Forelimb muscle (tissue), 1 donor: ENCODE data around the gene ERN1. TPM values are rescaled to one million over a fixed set of nuclear protein-coding genes. Genes with fewer than 3 reads are reported as not detected.
"Not testable (repeated sequence)": the region's sequence is repeated elsewhere in the genome, so short reads cannot be mapped to it uniquely, and the experiment has no call there.

Experiments used
- DNase-seq: peaks from one replicate; pipeline ENCODE4 v3.0.0-alpha.2; 2013; ENCODE audit warnings: low read depth
- polyA plus RNA-seq: library from polyadenylated mRNA; unstranded; fragments of 120-200 nt; gene quantifications from one replicate; pipeline ENCODE4 v1.2.1, GENCODE V29; 2013; ENCODE audit not compliant: insufficient read length

The ERN1 gene
- polyA plus RNA-seq, 1 donor, result 5.6 TPM

GRCh38 chr17:64025732-64026294 is 104.1 kb downstream of the ERN1 start:
- DNase-seq, result no peak

- no peak for DNase-seq
Observed at GRCh38 chr17:64024781-64025731, 104.9 kb downstream of the ERN1 start.

DNA sequence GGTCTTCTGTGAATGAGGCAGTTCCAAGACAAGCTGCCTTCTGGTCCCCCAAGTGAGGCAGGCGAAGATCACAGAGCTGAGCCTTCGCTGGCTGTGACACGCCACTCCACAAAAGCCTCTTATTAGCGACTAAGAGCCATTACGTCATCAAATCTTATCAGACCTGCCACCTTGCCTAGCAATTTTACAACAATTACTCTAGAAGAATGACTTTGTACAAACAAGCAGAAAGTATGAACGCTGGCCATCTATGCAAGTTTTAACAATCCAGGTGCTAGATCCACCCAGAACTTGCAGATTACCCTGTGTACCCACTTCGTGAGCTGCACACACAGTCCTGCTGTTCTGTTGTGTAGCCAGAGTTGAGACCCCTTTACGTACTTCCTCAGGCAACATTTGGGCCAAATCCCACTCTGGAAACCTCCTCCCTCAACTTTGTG is 105.7 kb downstream of the ERN1 start:
- DNase-seq, result no peak

DNA sequence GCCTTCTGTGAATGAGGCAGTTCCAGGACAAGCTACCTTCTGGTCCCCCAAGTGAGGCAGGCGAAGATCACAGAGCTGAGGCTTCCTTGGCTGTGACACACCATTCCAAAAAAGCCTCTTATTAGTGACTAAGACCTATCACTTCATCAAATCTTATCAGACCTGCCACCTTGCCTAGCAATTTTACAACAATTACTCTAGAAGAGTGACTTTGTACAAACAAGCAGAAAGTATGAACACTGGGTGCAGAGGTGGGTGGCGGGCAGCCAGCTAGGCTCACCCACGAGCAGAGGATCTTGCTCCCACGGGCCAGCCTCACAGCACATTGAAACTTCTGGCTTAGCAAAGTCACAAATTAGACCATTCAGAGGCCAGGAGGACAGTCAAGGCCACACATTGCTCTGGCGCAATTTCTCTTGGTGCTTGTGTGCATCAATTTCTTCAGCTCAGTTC is 107.3 kb downstream of the ERN1 start:
- DNase-seq, result no peak

DNA sequence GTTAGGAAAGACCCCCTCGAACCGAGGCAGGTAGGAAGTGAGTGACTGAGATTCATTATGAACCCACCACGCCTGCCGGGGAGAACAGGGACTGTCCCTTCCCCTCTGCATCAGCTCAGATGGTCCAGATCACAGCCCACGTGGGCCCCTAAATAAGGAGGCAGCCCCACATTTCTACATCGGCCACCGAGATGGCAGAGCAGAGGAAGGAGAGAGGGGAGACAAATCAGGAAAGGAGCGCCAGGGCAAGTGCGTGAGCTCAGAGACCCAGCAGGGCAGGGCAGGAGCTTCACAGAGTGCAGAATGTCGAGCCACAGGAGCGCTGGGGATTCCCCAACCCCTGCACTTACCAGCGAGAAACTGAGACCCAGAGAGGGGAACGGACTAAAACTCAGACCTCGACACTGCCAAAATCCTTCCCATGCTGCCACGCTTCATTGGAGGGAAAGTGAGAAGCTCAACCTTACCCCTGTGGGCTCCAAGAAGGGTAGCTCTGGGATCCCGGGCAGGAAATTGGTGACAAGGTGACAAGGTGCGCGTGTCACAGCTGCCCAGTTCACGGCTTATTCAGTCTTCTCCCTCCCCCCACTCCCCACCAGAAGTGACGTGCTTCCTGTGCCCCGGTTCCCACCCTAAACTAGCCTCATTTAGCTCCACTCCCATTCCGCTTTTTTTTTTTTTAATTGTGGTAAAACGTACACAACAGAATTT is 109.7 kb downstream of the ERN1 start, which contains the start of gene ICAM2:
TSS of gene ICAM2 (minus strand) at position 578 of the 711 bp plus-strand sequence. CDS start 13,942 bp downstream, outside the sequence.
- no peak for DNase-seq

DNA sequence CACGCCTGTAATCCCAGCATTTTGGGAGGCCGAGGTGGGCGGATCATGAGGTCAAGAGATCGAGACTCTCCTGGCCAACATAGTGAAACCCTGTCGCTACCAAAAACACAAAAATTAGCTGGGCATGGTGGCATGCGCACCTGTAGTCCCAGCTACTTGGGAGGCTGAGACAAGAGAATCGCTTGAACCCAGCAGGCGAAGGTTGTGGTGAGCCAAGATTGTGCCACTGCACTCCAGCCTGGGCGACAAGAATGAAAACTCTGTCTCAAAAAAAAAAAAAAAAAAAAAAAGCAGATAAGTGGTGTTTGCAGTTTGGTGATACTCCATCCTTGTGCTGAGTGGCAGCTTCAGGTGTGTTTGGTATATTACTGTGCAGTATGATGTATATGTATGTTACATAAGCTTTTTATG is 110.4 kb downstream of the ERN1 start:
- not testable (repeated sequence) for DNase-seq

GRCh38 chr17:64017381-64017980 is 112.5 kb downstream of the ERN1 start:
- DNase-seq, result no peak

- DNase-seq, result no peak
Observed at GRCh38 chr17:64016974-64017373, 113.0 kb downstream of the ERN1 start.

GRCh38 chr17:64016231-64016784 is 113.6 kb downstream of the ERN1 start:
- DNase-seq, result no peak

GRCh38 chr17:64015447-64015846 is 114.5 kb downstream of the ERN1 start:
- no peak for DNase-seq

DNA sequence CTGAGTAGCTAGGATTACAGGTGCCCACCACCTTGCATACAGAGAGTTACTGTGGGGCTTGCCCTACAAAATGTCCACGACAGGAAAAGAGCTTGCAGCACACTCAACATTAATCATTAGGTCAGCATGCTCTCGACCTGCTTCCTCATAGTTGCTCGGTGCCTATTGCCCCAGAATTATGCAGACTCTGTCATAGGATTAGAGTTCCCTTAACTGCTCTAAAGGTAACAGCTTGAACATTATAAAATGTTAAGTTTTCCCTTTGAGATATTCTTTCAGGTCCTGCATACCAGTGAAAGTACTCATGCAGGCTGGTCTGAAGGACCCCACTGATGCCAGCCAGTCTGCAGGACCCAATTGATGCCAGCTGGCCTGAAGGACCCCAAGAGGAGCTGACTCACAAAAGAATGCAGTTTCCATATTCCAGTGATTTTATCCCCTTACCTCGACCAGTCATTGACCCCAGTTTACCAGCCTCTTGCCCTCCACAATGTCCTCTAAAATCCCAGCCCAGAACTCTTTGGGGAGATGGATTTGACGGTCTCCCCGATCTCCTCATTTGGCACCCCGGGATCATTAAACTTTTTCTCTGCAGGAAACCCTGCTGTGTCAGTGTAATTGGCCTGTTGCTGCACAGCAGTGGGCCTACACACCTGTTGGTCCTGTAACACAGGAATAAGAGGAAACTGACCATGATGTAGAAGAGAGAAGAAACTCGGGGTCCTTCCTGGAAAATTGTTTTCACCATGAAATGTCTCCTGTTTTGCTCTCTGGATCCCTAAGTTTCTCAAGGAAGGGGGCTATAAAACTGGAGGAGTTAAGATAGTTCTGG is 120.2 kb downstream of the ERN1 start:
- DNase-seq, result no peak

DNA sequence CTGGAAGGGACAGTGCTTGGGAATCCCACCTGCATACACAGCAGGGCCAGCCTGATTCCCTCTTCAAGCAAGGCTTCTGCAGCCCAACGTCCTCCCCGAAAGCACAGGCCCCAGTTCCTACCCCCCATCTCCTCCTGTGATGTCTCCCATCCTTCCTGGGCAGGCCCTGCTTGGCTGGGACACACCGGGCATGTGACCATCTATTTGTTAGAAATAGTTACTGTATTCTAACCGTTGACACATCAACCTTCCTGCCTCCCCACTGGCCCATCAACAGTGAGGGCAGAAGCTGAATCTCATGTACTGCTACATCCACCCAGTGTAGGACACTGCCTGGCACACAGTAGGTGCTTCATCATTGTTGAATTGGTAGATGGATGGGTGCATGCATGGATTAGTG is 121.1 kb downstream of the ERN1 start:
- no peak for DNase-seq

GRCh38 chr17:64008346-64008745 is 121.6 kb downstream of the ERN1 start:
- no peak for DNase-seq

- DNase-seq, result no peak
Observed at GRCh38 chr17:64007838-64008282, 122.1 kb downstream of the ERN1 start.

GRCh38 chr17:64007089-64007837 is 122.7 kb downstream of the ERN1 start:
- not testable (repeated sequence) for DNase-seq

- DNase-seq, result no peak
Observed at GRCh38 chr17:64006361-64007088, 123.4 kb downstream of the ERN1 start.

GRCh38 chr17:64005734-64006167 is 124.2 kb downstream of the ERN1 start:
- no peak for DNase-seq

DNA sequence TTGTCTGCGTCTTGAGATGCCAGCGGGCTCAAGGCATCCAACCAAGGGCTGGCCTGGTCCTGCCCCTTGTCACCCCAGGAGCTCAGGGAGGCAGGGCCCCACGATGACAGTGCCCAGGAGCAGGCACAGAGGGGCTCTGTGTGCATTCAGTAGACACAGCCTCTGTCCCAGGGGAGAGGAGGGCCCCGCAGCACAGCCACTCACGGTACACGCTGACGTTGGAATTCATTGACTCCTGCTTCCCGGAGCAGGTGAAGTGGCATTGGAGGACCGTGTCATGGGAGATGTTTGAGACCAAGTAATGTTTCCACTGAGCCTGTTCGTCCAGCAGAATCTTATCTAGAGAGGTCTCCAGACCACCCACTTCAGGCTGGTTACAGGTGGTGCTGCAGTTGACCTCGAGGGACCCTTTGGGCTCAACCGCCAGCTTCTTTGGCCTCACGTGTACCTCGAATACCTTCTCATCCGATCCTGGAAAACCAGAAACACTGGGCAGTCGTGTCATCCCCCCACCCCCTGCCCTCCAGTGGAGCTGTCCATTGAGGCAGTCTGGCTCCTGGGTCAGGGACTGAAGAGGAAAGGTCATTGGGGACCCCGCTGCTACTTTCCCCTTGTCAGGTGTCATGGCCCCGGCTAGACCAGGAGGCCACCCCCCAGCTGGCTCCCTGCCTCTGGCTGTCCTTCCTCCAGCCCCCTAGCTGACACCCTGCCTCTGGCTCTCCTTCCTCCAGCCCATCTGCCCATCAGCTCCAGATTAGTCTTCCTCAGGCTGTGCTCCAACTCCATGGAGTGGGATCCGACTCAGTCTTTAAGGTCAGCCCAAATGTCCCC is 124.8 kb downstream of the ERN1 start:
- DNase-seq, result no peak
